Endothelial cell (in vitro differentiated cells): ENCODE data around the gene ALLC. TPM values are rescaled to one million over a fixed set of nuclear protein-coding genes. Genes with fewer than 3 reads are reported as not detected.
"Not testable (repeated sequence)": the region's sequence is repeated elsewhere in the genome, so short reads cannot be mapped to it uniquely, and the experiment has no call there.

ENCODE experiments used
- DNase-seq: peaks from one replicate; pipeline ENCODE4 v3.0.0; 2021; ENCODE audit warnings: low spot score
- H3K27ac Mint-ChIP-seq: one replicate; pipeline ENCODE4 v1.8.0; 2021; ENCODE audit warnings: mixed read lengths, inconsistent platforms; ENCODE audit not compliant: unreplicated experiment
- H3K27me3 Mint-ChIP-seq: one replicate; pipeline ENCODE4 v1.8.0; 2021; ENCODE audit warnings: mild to moderate bottlenecking, moderate library complexity, mixed read lengths, inconsistent platforms; ENCODE audit not compliant: unreplicated experiment
- H3K36me3 Mint-ChIP-seq: one replicate; pipeline ENCODE4 v1.8.0; 2021; ENCODE audit warnings: mild to moderate bottlenecking, low read depth, mixed read lengths, inconsistent platforms; ENCODE audit not compliant: unreplicated experiment
- H3K4me1 Mint-ChIP-seq: one replicate; pipeline ENCODE4 v1.8.0; 2021; ENCODE audit warnings: mild to moderate bottlenecking, mixed read lengths, inconsistent platforms; ENCODE audit not compliant: unreplicated experiment
- H3K4me3 Mint-ChIP-seq: one replicate; pipeline ENCODE4 v1.8.0; 2021; ENCODE audit warnings: mild to moderate bottlenecking, mixed read lengths, inconsistent platforms; ENCODE audit not compliant: unreplicated experiment
- H3K9me3 Mint-ChIP-seq: one replicate; pipeline ENCODE4 v1.8.0; 2021; ENCODE audit warnings: mixed read lengths, inconsistent platforms; ENCODE audit not compliant: unreplicated experiment
- total RNA-seq: library from RNA; stranded (reverse); fragmentation: NEBNext Ultra II Directional; extraction: Animal tissue kit (Norgen Biotek cat#: 25700); gene quantifications from one replicate; pipeline ENCODE4 v1.2.1, GENCODE V29; 2021; ENCODE audit not compliant: unreplicated experiment
- TF ChIP-seq, protein P1 (sequence below): fragments of 200-600 bp; sonication (generic); IDR thresholded peaks from one replicate; pipeline ENCODE4 v1.5.0; 2021; ENCODE audit warnings: antibody characterized with exemption; ENCODE audit not compliant: unreplicated experiment

The ALLC gene
- total RNA-seq, 1 donor from 2014 or later: 0.26 TPM

DNA sequence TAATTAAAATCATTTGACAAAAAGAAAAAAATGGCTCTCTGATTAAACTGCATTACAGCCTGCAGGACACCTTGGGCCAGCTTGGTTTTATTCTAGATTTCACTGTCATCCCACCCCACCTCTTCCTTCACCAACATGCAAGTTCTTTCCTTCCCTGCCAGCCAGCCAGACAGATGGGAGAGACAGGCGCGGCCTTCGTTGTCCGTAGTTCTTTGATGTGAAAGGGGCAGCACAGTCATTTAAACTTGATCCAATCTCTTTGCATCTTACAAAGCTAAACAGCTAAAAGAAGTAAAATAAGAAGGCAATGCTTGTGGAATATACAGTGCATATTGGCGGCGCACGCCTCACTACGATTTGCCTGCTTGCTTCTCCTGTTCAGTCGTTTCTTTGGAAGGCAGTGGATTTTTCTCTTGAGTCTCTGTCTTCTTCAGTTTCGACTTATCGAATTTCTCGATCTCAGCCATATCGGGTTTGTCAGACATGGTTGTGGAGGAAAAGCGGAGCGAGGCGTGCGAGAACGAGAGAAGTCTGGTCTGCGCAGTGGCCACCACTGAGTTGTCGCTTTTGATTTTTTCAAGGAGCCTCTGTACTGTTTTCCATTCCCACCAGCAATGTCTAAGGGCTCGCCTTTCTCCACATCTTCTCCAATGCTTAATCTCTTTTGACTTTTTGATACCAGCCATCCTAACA, 40.7 kb upstream of the ALLC start:
- no peak overlapping the region for H3K4me3 Mint-ChIP-seq
- no peaks in the 10 kb centered on the region for H3K4me1 Mint-ChIP-seq
- peaks cover 4% of the 10 kb centered on the region for H3K27me3 Mint-ChIP-seq
- peaks cover 13% of the 10 kb centered on the region for H3K9me3 Mint-ChIP-seq
- H3K27ac Mint-ChIP-seq: no peak overlapping the region
- TF ChIP-seq, protein P1, sequence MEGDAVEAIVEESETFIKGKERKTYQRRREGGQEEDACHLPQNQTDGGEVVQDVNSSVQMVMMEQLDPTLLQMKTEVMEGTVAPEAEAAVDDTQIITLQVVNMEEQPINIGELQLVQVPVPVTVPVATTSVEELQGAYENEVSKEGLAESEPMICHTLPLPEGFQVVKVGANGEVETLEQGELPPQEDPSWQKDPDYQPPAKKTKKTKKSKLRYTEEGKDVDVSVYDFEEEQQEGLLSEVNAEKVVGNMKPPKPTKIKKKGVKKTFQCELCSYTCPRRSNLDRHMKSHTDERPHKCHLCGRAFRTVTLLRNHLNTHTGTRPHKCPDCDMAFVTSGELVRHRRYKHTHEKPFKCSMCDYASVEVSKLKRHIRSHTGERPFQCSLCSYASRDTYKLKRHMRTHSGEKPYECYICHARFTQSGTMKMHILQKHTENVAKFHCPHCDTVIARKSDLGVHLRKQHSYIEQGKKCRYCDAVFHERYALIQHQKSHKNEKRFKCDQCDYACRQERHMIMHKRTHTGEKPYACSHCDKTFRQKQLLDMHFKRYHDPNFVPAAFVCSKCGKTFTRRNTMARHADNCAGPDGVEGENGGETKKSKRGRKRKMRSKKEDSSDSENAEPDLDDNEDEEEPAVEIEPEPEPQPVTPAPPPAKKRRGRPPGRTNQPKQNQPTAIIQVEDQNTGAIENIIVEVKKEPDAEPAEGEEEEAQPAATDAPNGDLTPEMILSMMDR: no peak
- H3K36me3 Mint-ChIP-seq: peaks cover under 1% of the 10 kb centered on the region
- DNase-seq: no peak

DNA sequence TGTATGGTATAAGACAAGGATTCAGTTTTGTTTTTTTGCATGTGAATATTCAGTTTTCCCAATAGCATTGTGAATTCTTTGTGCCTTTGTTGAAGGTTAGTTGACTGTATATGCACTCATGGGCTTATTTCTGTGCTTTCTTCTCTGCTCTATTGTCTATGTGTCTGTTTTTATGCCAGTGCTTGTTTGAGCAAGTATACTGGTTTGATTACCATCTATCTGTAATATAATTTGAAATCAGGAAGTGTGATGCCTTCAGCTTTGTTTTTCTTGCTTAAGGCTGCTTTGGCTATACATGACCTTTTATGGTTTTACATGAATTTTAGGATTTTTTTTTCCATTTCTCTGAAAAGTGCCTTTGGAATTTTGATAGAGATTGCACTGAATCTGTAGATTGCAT, 39.6 kb upstream of the ALLC start:
- H3K27ac Mint-ChIP-seq: no peak overlapping the region

DNA sequence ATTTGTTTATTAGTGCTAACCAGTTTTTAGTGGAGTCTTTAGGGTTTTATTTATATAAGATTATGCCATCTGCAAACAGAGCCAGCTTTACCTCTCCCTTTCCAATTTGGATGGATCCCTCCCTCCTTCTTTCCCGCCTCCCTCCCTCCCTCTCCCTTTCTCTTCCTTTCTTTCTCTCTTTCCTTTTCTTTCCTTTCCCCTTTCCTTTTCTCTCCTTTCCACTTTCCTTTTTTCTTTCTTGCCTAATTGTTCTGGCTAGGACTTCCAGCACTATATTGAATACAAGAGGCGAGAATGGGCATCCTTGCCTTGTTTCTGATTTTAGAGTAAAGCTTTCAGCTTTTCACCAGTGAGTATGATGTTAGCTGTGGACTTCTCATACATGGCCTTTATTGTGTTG, 39.0 kb upstream of the ALLC start:
- peaks cover 4% of the 10 kb centered on the region for H3K27me3 Mint-ChIP-seq
- no peak overlapping the region for H3K4me3 Mint-ChIP-seq
- TF ChIP-seq, protein P1: no peak

More for the DNA sequence above, 39.6 kb upstream of the ALLC start:
- no peak for DNase-seq
- Mint-ChIP-seq H3K4me3 (no peak overlapping the region), H3K9me3 (peaks cover 13% of the 10 kb centered on the region), H3K36me3 (no peaks in the 10 kb centered on the region), H3K4me1 (no peaks in the 10 kb centered on the region), H3K27me3 (peaks cover 4% of the 10 kb centered on the region)
- TF ChIP-seq, protein P1: no peak

DNA sequence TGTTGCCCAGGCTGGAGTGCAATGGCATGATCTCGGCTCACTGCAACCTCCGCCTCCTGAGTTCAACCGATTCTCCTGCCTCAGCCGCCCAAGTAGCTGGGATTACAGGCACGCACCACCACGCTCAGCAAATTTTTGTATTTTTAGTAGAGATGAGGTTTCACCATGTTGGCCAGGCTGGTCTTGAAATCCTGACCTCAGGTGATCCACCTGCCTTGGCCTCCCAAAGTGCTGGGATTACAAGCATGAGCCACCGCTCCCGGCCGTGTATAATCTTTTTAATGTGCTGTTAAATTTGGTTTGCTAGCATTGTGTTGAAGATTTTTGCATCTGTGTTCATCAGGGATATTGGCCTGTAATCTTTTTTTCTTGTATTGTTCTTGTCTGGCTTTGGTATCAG, 38.3 kb upstream of the ALLC start:
- not testable (repeated sequence) for H3K4me3 Mint-ChIP-seq, DNase-seq, H3K27ac Mint-ChIP-seq, H3K36me3 Mint-ChIP-seq, H3K27me3 Mint-ChIP-seq, H3K4me1 Mint-ChIP-seq
- peaks cover 13% of the 10 kb centered on the region for H3K9me3 Mint-ChIP-seq

More for the DNA sequence above, 39.0 kb upstream of the ALLC start:
- H3K4me1 Mint-ChIP-seq: no peaks in the 10 kb centered on the region
- H3K36me3 Mint-ChIP-seq: no peaks in the 10 kb centered on the region
- H3K9me3 Mint-ChIP-seq: peaks cover 13% of the 10 kb centered on the region
- no peak overlapping the region for H3K27ac Mint-ChIP-seq
- no peak for DNase-seq

DNA sequence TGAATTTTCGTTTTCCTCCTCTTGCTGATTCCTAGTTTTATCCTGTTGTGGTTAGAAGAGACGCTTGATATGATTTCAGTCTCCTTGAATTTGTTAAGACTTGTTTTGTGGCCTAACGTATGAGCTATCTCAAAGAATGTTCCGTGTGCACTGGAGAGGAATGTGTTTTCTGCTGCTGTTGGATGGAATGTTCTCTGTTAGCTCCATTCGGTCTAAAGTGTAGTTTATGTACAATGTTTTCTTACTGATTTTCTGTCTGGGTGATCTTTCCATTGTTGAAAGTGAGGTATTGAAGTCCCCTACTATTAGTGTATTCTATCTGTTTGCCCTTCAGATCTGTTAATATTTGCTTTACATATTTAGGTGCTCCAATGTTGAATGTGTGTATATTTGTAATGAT, 37.2 kb upstream of the ALLC start:
- no peaks in the 10 kb centered on the region for H3K36me3 Mint-ChIP-seq
- no peak overlapping the region for H3K4me3 Mint-ChIP-seq
- H3K9me3 Mint-ChIP-seq: peaks cover 10% of the 10 kb centered on the region
- no peak for DNase-seq
- H3K4me1 Mint-ChIP-seq: no peaks in the 10 kb centered on the region
- no peak overlapping the region for H3K27ac Mint-ChIP-seq
- H3K27me3 Mint-ChIP-seq: peaks cover 6% of the 10 kb centered on the region
- TF ChIP-seq, protein P1: no peak
